HL-60/S4 treated with phorbol 12-myristate 13-acetate at 8.2 ng/mL for 4 days and 3 days (cell line): Measurements from ENCODE around the gene MRNIP.
"Not testable (repeated sequence)": the region's sequence is repeated elsewhere in the genome, so short reads cannot be mapped to it uniquely, and the experiment has no call there.

Source experiments
- in situ Hi-C: fragments of 300-500 bp; cut with MboI; formaldehyde crosslinking; loops from 2 replicates; pipeline ENCODE4 v1.15.0; 2022; ENCODE audit warnings: low sequenced_read_pairs

Gene MRNIP

GRCh38 chr5:179872055-179872827, 13.6 kb upstream of the MRNIP start:
- in situ Hi-C loops = no loop called here

GRCh38 chr5:179871533-179871932, 12.9 kb upstream of the MRNIP start:
- in situ Hi-C loops = not testable (repeated sequence)

- in situ Hi-C loops = no loop called here
Measured at GRCh38 chr5:179870952-179871351, 12.3 kb upstream of the MRNIP start.

GRCh38 chr5:179870403-179870903, 11.8 kb upstream of the MRNIP start:
- in situ Hi-C loops = no loop called here

GRCh38 chr5:179869641-179870402, 11.2 kb upstream of the MRNIP start:
- in situ Hi-C loops = no loop called here

- in situ Hi-C loops = no loop called here
Measured at GRCh38 chr5:179869101-179869500, 10.5 kb upstream of the MRNIP start.

GRCh38 chr5:179868541-179868940, 9.9 kb upstream of the MRNIP start:
- in situ Hi-C loops = no loop called here

- in situ Hi-C loops = no loop called here
Measured at GRCh38 chr5:179867476-179867875, 8.9 kb upstream of the MRNIP start.

GRCh38 chr5:179867079-179867465, 8.5 kb upstream of the MRNIP start:
- in situ Hi-C loops = no loop called here

GRCh38 chr5:179866241-179867078, 7.8 kb upstream of the MRNIP start:
- in situ Hi-C loops = no loop called here

GRCh38 chr5:179865491-179866240, 7.0 kb upstream of the MRNIP start:
- in situ Hi-C loops = no loop called here

- in situ Hi-C loops = no loop called here
Measured at GRCh38 chr5:179864686-179865085, 6.1 kb upstream of the MRNIP start.

GRCh38 chr5:179863449-179864085, 5.0 kb upstream of the MRNIP start:
- in situ Hi-C loops = no loop called here

GRCh38 chr5:179862891-179863290, 4.3 kb upstream of the MRNIP start:
- in situ Hi-C loops = no loop called here

GRCh38 chr5:179862296-179862695, 3.7 kb upstream of the MRNIP start:
- in situ Hi-C loops = no loop called here

GRCh38 chr5:179860301-179860700, 1.7 kb upstream of the MRNIP start:
- in situ Hi-C loops = no loop called here

GRCh38 chr5:179858241-179858585, 404 bp downstream of the MRNIP start:
- in situ Hi-C loops = no loop called here

GRCh38 chr5:179854356-179854755, 4.3 kb downstream of the MRNIP start:
- in situ Hi-C loops = no loop called here

- in situ Hi-C loops = no loop called here
Measured at GRCh38 chr5:179852993-179853547, 5.5 kb downstream of the MRNIP start.

GRCh38 chr5:179841621-179842020, 17.0 kb downstream of the MRNIP start:
- in situ Hi-C loops = no loop called here
